Endothelial cell of umbilical vein (primary cell): ENCODE measurements around the gene ACOX1. TPM values are rescaled to one million over a fixed set of nuclear protein-coding genes. Genes with fewer than 3 reads are reported as not detected.

ENCODE experiments used
- BruUV-seq: library from RNA; stranded (reverse); fragments of 400-500 nt; replicated peaks from 2 replicates; lab custom pipeline; 2021; lab: Mats Ljungman, UMichigan
- CTCF ChIA-PET: fragments of 300-600, 350-600 bp; sonication (Branson Sonifier 250); formaldehyde crosslinking; loops from one replicate; lab custom pipeline; 2021; ENCODE audit warnings: antibody characterized with exemption, inconsistent platforms; lab: Charles Lee
- POLR2A ChIA-PET: fragments of 300-600, 350-600 bp; sonication (Branson Sonifier 250); formaldehyde crosslinking; loops from one replicate; lab custom pipeline; 2021; ENCODE audit warnings: antibody characterized with exemption, inconsistent platforms; lab: Charles Lee
- DNase-seq: peaks from one replicate; pipeline ENCODE4 v3.0.0-alpha.2; 2011; ENCODE audit warnings: low read depth, low spot score
- FAIRE-seq: peaks from 2 replicates; lab custom pipeline; 2011; peaks lifted over from hg19 to GRCh38; lab: Jason Lieb, UNC
- H2AFZ ChIP-seq: 2 replicates; pipeline ENCODE4 v1.6.0; 2012; ENCODE audit warnings: low read depth, low read length, control low read depth, inconsistent platforms
- H3K27ac ChIP-seq: 2 replicates; pipeline ENCODE4 v1.5.1; 2011; ENCODE audit warnings: low read depth, mild to moderate bottlenecking, control low read depth, low read length, moderate library complexity; ENCODE audit not compliant: insufficient read depth
- H3K27me3 ChIP-seq, 2 experiments: 2 replicates each; pipeline versions ENCODE4 v1.6.0 to v1.6.1; 2011; ENCODE audit warnings: low read length in 2 of 2, mixed read lengths in 1 of 2; ENCODE audit not compliant: control insufficient read depth in 2 of 2, insufficient read depth in 2 of 2
- H3K36me3 ChIP-seq, 2 experiments: 2 replicates in 1 of 2; 3 replicates in 1 of 2; pipeline ENCODE4 v1.5.1; 2011; ENCODE audit warnings: low read length in 2 of 2, mild to moderate bottlenecking in 1 of 2, moderate library complexity in 1 of 2; ENCODE audit not compliant: control insufficient read depth in 2 of 2, insufficient read depth in 2 of 2; ENCODE audit errors: extremely low read depth in 1 of 2
- H3K4me1 ChIP-seq: 3 replicates; pipeline ENCODE4 v1.5.1; 2011; ENCODE audit warnings: mild to moderate bottlenecking, low read length; ENCODE audit not compliant: control insufficient read depth, insufficient read depth; ENCODE audit errors: extremely low read depth
- H3K4me2 ChIP-seq: 2 replicates; pipeline ENCODE4 v1.6.1; 2011; ENCODE audit warnings: low read length, control low read depth, mixed read lengths; ENCODE audit not compliant: insufficient read depth
- H3K4me3 ChIP-seq, 3 experiments: fragments of 200-600 bp in 1 of 3; sonication (generic), shearing (Covaris generic) in 1 of 3; replicated peaks in 1 of 3; 2 replicates each; pipeline ENCODE4 v1.5.1; 2011 to 2016; ENCODE audit warnings: control low read depth in 3 of 3, low read length in 3 of 3, mild to moderate bottlenecking in 2 of 3, inconsistent platforms in 1 of 3, low read depth in 1 of 3, moderate library complexity in 1 of 3; ENCODE audit not compliant: insufficient read depth in 1 of 3
- H3K79me2 ChIP-seq: 2 replicates; pipeline ENCODE4 v1.6.0; 2012; ENCODE audit warnings: low read length, inconsistent platforms; ENCODE audit not compliant: control insufficient read depth, insufficient read depth
- H3K9ac ChIP-seq: replicated peaks from 2 replicates; pipeline ENCODE3; 2011; ENCODE audit warnings: low read length, control low read depth; ENCODE audit not compliant: insufficient read depth; ENCODE audit errors: extremely low read depth
- H3K9me1 ChIP-seq: replicated peaks from 3 replicates; pipeline ENCODE4 v1.6.0; 2011; ENCODE audit warnings: mild to moderate bottlenecking, low read length; ENCODE audit not compliant: control insufficient read depth, insufficient read depth; ENCODE audit errors: extremely low read depth
- H3K9me3 ChIP-seq: replicated peaks from 2 replicates; pipeline ENCODE4 v1.5.1; 2012; ENCODE audit warnings: low read length, inconsistent platforms; ENCODE audit not compliant: control insufficient read depth, insufficient read depth
- H4K20me1 ChIP-seq: replicated peaks from 2 replicates; pipeline ENCODE3; 2011; ENCODE audit warnings: mild to moderate bottlenecking, low read length; ENCODE audit not compliant: control insufficient read depth, insufficient read depth; ENCODE audit errors: extremely low read depth
- CTCF ChIP-seq, 2 donors: IDR thresholded peaks; 1 replicate in 1 of 2; 2 replicates in 1 of 2; pipeline ENCODE4 v1.5.1; 2011; ENCODE audit warnings: low read length in 2 of 2, mild to moderate bottlenecking in 2 of 2, moderate library complexity in 2 of 2, control low read depth in 1 of 2, inconsistent platforms in 1 of 2, low read depth in 1 of 2; ENCODE audit not compliant: insufficient read depth in 1 of 2; ENCODE audit errors: extremely low read depth in 1 of 2
- EZH2 ChIP-seq: IDR thresholded peaks from 2 replicates; pipeline ENCODE4 v1.6.1; 2012; ENCODE audit warnings: borderline replicate concordance, low read depth, mild to moderate bottlenecking, moderate library complexity, low read length, inconsistent platforms; ENCODE audit not compliant: severe bottlenecking
- FOS ChIP-seq: IDR thresholded peaks from 2 replicates; pipeline ENCODE4 v1.6.1; 2011; ENCODE audit warnings: mild to moderate bottlenecking, low read length, moderate library complexity, borderline replicate concordance; ENCODE audit not compliant: insufficient read depth
- GATA2 ChIP-seq: IDR thresholded peaks from 2 replicates; pipeline ENCODE4 v1.7.0; 2011; ENCODE audit warnings: low read depth, mild to moderate bottlenecking, moderate library complexity, mixed read lengths, low read length; ENCODE audit not compliant: insufficient read length, insufficient read depth
- JUN ChIP-seq: IDR thresholded peaks from 2 replicates; pipeline ENCODE4 v1.6.1; 2011; ENCODE audit warnings: borderline replicate concordance, low read depth; ENCODE audit not compliant: insufficient read length, insufficient read depth
- MYC ChIP-seq: IDR thresholded peaks from one replicate; pipeline ENCODE4 v1.6.1; 2011; ENCODE audit warnings: mild to moderate bottlenecking, low read depth, low read length
- POLR2A ChIP-seq: IDR thresholded peaks from 2 replicates; pipeline ENCODE4 v1.6.1; 2012; ENCODE audit warnings: low read depth, mild to moderate bottlenecking, control low read depth, low read length
- POLR2AphosphoS5 ChIP-seq: IDR thresholded peaks from 2 replicates; pipeline ENCODE4 v1.6.1; 2012; ENCODE audit warnings: low read depth, mild to moderate bottlenecking, control low read depth, low read length, moderate library complexity; ENCODE audit not compliant: insufficient read depth
- dilution Hi-C: fragments of 300-500 bp; cut with MboI; formaldehyde crosslinking; loops from one replicate; pipeline ENCODE4 v1.15.0; 2019; ENCODE audit warnings: low sequenced_read_pairs; ENCODE audit not compliant: extremely low pct_ligation_motif_present
- intact Hi-C: fragments of 100-400 bp; cut with micrococcal nuclease; formaldehyde crosslinking; loops from one replicate; pipeline ENCODE4 v1.10.0; 2022
- polyA plus RNA-seq, 4 experiments: library from polyadenylated mRNA; depleted of rRNA in 3 of 4; stranded (reverse) in 3 of 4; unstranded in 1 of 4; fragments of >200 nt; gene quantifications; 2 replicates each; pipeline versions ENCODE4 v1.2.1 to v1.2.3, GENCODE V29; 2011 to 2012; ENCODE audit warnings: missing spikeins in 1 of 4
- total RNA-seq: library from RNA; stranded (reverse); gene quantifications from 2 replicates; pipeline ENCODE4 v1.2.3, GENCODE V29; 2021
- TF ChIP-seq, protein P1 (sequence below): IDR thresholded peaks from 2 replicates; pipeline ENCODE4 v1.6.1; 2011; ENCODE audit not compliant: insufficient read depth, insufficient read length

The ACOX1 gene
- total and polyA plus RNA-seq, 2 donors (not counting 3 experiments of a cell fraction or from before 2014, with no cell fraction given) = 17.9 to 45.1 TPM

DNA sequence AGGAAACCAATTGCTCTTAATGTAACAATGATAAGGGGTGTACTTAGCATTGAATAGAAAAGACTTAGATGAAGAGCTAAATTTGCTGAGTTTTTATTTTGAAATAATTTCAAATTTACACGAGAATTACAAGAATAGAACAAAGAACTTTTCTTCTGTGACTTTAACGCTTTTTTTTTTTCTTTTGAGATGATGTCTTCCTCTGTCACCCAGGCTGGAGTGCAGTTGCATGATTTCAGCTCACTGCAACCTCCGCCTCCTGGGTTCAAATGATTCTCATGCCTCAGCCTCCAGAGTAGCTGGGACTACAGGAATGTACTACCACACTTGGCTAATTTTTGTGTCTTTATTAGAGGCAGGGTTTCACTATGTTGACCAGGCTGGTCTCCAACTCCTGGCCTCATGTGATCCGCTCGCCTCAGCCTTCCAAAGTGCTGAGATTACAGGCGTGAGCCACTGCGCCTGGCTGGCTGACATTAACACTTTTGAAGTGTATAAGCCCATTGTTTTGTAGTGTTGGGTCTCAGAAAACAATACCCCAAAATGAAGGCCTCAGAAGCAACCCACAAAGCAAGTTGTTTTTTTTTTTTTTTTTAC, 2.2 kb upstream of the ACOX1 start:
- H3K4me2 ChIP-seq = no peak overlapping the region
- ChIA-PET POLR2A (no interaction called here), CTCF (interaction anchor here (1.0 kb wide), 1 partner anchor 30 kb away, joined by 3 read pairs; no protein-coding TSS in a partner anchor)
- H3K27ac ChIP-seq = no peak overlapping the region
- H3K9ac ChIP-seq = no peak overlapping the region
- no peak for DNase-seq
- FAIRE-seq = no peak
- no peak for TF ChIP-seq CTCF (IDR thresholded peaks at IDR 0.05; ENCODE audit: extremely low read depth in 1 of 2, insufficient read depth in 1 of 2, low read depth in 1 of 2, low read length in 2 of 2)
- no peak overlapping the region for H3K4me3 ChIP-seq
- no peaks in the 10 kb centered on the region for H3K36me3 ChIP-seq
- H3K4me1 ChIP-seq = peaks cover 17% of the 10 kb centered on the region
- H3K9me3 ChIP-seq = no peaks in the 10 kb centered on the region
- intact Hi-C loops = no loop called here
- H3K9me1 ChIP-seq = no peaks in the 10 kb centered on the region
- no peak overlapping the region for H2AFZ ChIP-seq
- BruUV-seq = no TSS peak
- peaks cover 12% of the 10 kb centered on the region for H3K79me2 ChIP-seq
- no peaks in the 10 kb centered on the region for H3K27me3 ChIP-seq
- dilution Hi-C loops = no loop called here
- no peaks in the 10 kb centered on the region for H4K20me1 ChIP-seq

GRCh38 chr17:75980188-75981018, 1.4 kb upstream of the ACOX1 start:
- H3K27me3 ChIP-seq = no peaks in the 10 kb centered on the region
- FAIRE-seq (peak; percentile 28), DNase-seq (no peak)
- peak overlapping the region; percentile 52 for H3K4me2 ChIP-seq
- H3K36me3 ChIP-seq = no peaks in the 10 kb centered on the region
- TF ChIP-seq POLR2AphosphoS5 (no peak), GATA2 (no peak), JUN (no peak), POLR2A (no peak), EZH2 (no peak), CTCF (IDR thresholded peaks at IDR 0.05; ENCODE audit: extremely low read depth in 1 of 2, insufficient read depth in 1 of 2, low read depth in 1 of 2, low read length in 2 of 2) (no peak), MYC (no peak), FOS (no peak)
- TF ChIP-seq, protein P1, sequence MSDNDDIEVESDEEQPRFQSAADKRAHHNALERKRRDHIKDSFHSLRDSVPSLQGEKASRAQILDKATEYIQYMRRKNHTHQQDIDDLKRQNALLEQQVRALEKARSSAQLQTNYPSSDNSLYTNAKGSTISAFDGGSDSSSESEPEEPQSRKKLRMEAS = no peak
- peaks cover 19% of the 10 kb centered on the region for H3K4me1 ChIP-seq
- dilution Hi-C loops (no loop called here), intact Hi-C loops (no loop called here)
- peaks cover 12% of the 10 kb centered on the region for H3K79me2 ChIP-seq
- peak overlapping the region; percentile 57 for H2AFZ ChIP-seq
- H4K20me1 ChIP-seq = no peaks in the 10 kb centered on the region
- POLR2A ChIA-PET = interaction anchor here (0.7 kb wide), 2 partner anchors 17 to 403 kb away, joined by 3 to 4 read pairs; no protein-coding TSS in a partner anchor
- no TSS peak for BruUV-seq
- no peaks in the 10 kb centered on the region for H3K9me1 ChIP-seq
- peak overlapping the region; percentile 95 for H3K9ac ChIP-seq
- CTCF ChIA-PET = interaction anchor here (1.0 kb wide), 1 partner anchor 31 kb away, joined by 3 read pairs; no protein-coding TSS in a partner anchor
- no peaks in the 10 kb centered on the region for H3K9me3 ChIP-seq
- H3K27ac ChIP-seq = peak overlapping the region; percentile 94
- peak overlapping the region in 2 of 3 experiments; percentile 70 to 77 for H3K4me3 ChIP-seq
